ENCODE data around the gene RGS13.

DNA sequence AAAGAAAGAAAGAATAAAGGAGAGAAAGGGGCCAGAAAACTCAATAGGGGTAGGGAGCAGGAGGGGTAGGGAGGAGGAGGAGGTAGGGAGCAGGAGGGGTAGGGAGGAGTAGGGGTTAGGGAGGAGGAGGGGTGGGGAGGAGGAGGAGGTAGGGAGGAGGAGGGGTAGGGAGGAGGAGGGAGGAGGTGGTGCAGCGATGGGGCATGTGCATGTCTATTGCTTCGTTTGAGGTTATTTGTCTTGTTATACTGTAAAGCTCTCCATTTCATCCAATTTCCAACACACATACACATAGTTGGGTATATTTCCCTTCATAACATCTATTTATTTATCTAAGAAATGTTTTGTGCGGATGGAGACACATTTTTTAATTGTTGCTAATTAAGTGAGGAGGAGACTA is 40.6 kb upstream of the RGS13 start:
- TF ChIP-seq, protein P1, sequence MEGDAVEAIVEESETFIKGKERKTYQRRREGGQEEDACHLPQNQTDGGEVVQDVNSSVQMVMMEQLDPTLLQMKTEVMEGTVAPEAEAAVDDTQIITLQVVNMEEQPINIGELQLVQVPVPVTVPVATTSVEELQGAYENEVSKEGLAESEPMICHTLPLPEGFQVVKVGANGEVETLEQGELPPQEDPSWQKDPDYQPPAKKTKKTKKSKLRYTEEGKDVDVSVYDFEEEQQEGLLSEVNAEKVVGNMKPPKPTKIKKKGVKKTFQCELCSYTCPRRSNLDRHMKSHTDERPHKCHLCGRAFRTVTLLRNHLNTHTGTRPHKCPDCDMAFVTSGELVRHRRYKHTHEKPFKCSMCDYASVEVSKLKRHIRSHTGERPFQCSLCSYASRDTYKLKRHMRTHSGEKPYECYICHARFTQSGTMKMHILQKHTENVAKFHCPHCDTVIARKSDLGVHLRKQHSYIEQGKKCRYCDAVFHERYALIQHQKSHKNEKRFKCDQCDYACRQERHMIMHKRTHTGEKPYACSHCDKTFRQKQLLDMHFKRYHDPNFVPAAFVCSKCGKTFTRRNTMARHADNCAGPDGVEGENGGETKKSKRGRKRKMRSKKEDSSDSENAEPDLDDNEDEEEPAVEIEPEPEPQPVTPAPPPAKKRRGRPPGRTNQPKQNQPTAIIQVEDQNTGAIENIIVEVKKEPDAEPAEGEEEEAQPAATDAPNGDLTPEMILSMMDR (IDR thresholded peaks at IDR 0.05; ENCODE audit: insufficient read depth, low read length) = no peak
- TF ChIP-seq SPI1 (IDR thresholded peaks at IDR 0.05; ENCODE audit: borderline replicate concordance, low read depth) (no peak), POLR2AphosphoS5 (IDR thresholded peaks at IDR 0.05; ENCODE audit: low read depth) (no peak), GABPA (IDR thresholded peaks at IDR 0.05; ENCODE audit: low read depth) (no peak)

Data from HL-60 (cell line).